GM12891 (cell line): Measurements from ENCODE around the gene MICA.
"Not testable (repeated sequence)": the region's sequence is repeated elsewhere in the genome, so short reads cannot be mapped to it uniquely, and the experiment has no call there.

Experiments used
- DNase-seq: peaks from one replicate; pipeline ENCODE4 v3.0.0; 2011; ENCODE audit warnings: low spot score; ENCODE audit not compliant: insufficient read length
- FAIRE-seq: peaks from 2 replicates; lab custom pipeline; 2011; peaks lifted over from hg19 to GRCh38; lab: Jason Lieb, UNC
- PAX5 ChIP-seq: IDR thresholded peaks from 2 replicates; pipeline ENCODE4 v1.6.1; 2011; ENCODE audit warnings: low read length, moderate library complexity, mild to moderate bottlenecking; ENCODE audit not compliant: insufficient read depth, severe bottlenecking
- POLR2A ChIP-seq: IDR thresholded peaks from 2 replicates; pipeline ENCODE4 v1.6.1; 2011; ENCODE audit warnings: low read depth, low read length, control low read depth
- POLR2AphosphoS5 ChIP-seq: IDR thresholded peaks from 2 replicates; pipeline ENCODE4 v1.6.1; 2011; ENCODE audit warnings: low read depth, low read length, control low read depth
- POU2F2 ChIP-seq: IDR thresholded peaks from 2 replicates; pipeline ENCODE4 v1.6.1; 2011; ENCODE audit warnings: low read depth, mild to moderate bottlenecking, control low read depth, low read length, moderate library complexity
- SPI1 ChIP-seq: IDR thresholded peaks from 2 replicates; pipeline ENCODE4 v1.6.1; 2011; ENCODE audit warnings: low read depth, low read length, control low read depth
- TAF1 ChIP-seq: IDR thresholded peaks from 2 replicates; pipeline ENCODE4 v1.6.1; 2011; ENCODE audit warnings: low read depth, low read length, control low read depth

MICA gene

GRCh38 chr6:31362751-31363150, 40.6 kb upstream of the MICA start:
- no peak for FAIRE-seq
- no peak for DNase-seq
- TF ChIP-seq POLR2AphosphoS5: no peak
- no peak for TF ChIP-seq POU2F2
- no peak for TF ChIP-seq TAF1
- no peak for TF ChIP-seq SPI1
- TF ChIP-seq POLR2A: no peak
- no peak for TF ChIP-seq PAX5

- DNase-seq (no peak), FAIRE-seq (no peak)
- TF ChIP-seq SPI1 (no peak), POLR2AphosphoS5 (no peak), POU2F2 (no peak), TAF1 (no peak), POLR2A (no peak)
Measured at GRCh38 chr6:31363811-31364210, 39.6 kb upstream of the MICA start.

GRCh38 chr6:31365864-31366263, 37.5 kb upstream of the MICA start:
- FAIRE-seq: no peak
- no peak for DNase-seq
- TF ChIP-seq SPI1 (no peak), PAX5 (no peak), POLR2AphosphoS5 (no peak), TAF1 (no peak), POU2F2 (no peak), POLR2A (no peak)

GRCh38 chr6:31366693-31367470, 36.5 kb upstream of the MICA start:
- DNase-seq (peak; percentile 53), FAIRE-seq (peak; percentile 100)
- TF ChIP-seq POLR2AphosphoS5 (no peak), POLR2A (no peak), POU2F2 (no peak), PAX5 (no peak), TAF1 (no peak), SPI1 (no peak; the same call in 1 of the 2 replicates)

DNA sequence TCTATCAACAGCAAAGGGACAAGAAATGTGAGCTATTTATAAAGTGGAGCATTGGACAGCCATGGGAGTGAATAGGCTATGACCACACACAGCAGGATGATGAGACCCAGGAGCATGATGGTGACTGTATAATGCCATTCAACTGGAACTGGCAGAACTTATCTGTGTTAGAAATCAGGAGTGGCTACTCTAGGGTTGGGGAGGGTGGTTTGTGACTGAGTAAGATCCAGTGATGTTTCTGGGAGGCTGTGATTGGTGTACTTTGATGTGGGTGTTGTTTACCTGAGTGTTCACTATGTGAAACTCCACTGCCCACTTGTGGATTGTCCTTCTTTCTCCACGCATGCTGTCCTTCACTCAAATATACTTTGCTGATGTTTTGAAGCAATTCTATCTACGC, 34.9 kb upstream of the MICA start:
- DNase-seq (no peak), FAIRE-seq (peak; percentile 50)
- TF ChIP-seq TAF1 (no peak), SPI1 (no peak), POU2F2 (no peak), PAX5 (no peak), POLR2A (no peak), POLR2AphosphoS5 (no peak)

- DNase-seq, FAIRE-seq: not testable (repeated sequence)
Measured at GRCh38 chr6:31374118-31374517, 29.3 kb upstream of the MICA start.

DNA sequence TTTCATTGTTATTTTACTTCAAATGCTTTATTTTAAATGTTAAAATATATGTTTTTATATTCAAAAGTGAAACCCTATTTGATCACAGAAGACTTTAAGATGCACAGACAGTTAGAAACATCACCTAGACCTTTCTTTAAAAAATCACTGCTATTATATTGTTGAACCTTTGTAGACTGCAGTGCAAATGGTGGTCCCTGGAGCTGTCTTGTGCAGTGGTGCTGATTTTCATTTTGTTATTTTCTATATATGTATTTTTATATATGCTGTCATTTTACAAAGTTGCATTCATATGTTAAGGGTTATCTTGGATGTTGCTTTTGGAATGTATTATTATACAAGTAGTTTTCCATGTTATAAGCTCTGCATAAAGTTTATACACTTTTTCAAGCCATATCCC, 27.7 kb upstream of the MICA start:
- FAIRE-seq (no peak), DNase-seq (no peak)
- TF ChIP-seq TAF1 (no peak), POLR2A (no peak), POLR2AphosphoS5 (no peak), POU2F2 (no peak), PAX5 (no peak), SPI1 (no peak)

DNA sequence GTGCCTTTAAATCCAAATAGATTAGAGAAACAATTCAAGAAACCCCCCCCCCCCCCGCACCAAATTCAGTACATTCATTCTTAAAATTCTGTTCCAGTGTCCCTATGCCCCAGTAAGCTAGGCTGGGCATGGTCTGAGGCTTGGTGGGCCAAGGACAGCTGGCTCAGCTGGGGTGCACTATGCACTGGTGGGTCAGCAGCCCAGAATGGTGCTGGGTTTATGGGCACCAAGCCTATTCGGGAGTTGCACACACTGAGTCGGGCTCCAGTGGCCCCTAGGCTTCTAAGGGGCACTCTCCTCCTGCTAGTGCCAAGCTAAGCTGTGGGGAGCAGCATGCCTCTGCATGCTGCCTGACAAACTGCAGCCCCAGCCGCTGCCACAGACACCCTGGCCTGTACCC, 26.4 kb upstream of the MICA start:
- TF ChIP-seq PAX5 (no peak), POLR2AphosphoS5 (no peak), POLR2A (no peak), TAF1 (no peak), POU2F2 (no peak), SPI1 (no peak)
- no peak for DNase-seq
- no peak for FAIRE-seq

- DNase-seq: no peak
- TF ChIP-seq SPI1: no peak
- no peak for TF ChIP-seq POU2F2
- no peak for TF ChIP-seq POLR2AphosphoS5
- TF ChIP-seq PAX5: no peak
- TF ChIP-seq TAF1: no peak
- TF ChIP-seq POLR2A: no peak
Measured at GRCh38 chr6:31378062-31378720, 25.2 kb upstream of the MICA start.

DNA sequence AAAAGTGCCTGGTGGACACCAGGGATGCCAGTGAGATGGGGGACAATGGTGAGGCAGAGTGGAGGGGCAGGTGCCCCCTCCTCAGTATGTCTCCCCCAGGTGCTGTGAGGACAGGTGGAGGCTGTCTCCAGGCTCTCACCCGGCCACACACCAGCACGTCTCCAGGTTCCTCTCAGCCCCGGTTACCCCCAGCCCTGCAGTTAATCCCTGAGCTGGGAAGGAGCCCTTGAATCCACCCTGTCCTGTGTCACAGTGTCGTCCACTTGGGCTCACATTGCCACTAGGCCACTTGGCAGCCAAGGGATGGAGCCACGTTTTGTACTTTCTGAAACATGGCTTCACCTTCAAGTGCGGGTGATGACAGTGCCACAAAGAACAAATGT, 24.7 kb upstream of the MICA start:
- DNase-seq (no peak), FAIRE-seq (no peak)
- TF ChIP-seq POU2F2: no peak

More at GRCh38 chr6:31378062-31378720, 25.2 kb upstream of the MICA start:
- no peak for FAIRE-seq
